ENCODE data around the gene LRRC4C.

GRCh38 chr11:41508121-41508520, 48.7 kb upstream of the LRRC4C start:
- no peak for TF ChIP-seq CTCF (IDR thresholded peaks at IDR 0.05)
- TF ChIP-seq POLR2A (IDR thresholded peaks at IDR 0.05) = no peak
